ENCODE data around the gene CFAP141.
A peak's percentile ranks its signal among the peaks of the same experiment; 100 is the strongest.

CFAP141 gene

DNA sequence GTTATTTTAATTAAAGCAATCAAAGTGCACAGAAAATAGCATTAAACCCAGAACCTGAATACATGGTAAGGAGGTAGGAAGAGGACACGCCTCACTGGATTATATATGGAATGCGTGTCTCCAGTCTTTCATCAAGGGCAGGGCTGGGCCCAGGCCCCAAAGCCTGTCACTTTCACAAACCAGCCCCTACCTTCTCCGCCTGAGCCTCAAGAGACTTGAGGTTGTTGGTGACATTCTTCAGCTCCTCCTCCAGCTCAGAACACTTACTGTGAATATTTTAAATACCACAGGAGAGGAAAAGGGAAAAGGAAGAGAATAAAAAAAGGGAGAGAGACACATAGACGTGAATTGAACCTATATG lies 34.9 kb downstream of the CFAP141 start:
- no peak for DNase-seq (ENCODE audit: low spot score)

DNA sequence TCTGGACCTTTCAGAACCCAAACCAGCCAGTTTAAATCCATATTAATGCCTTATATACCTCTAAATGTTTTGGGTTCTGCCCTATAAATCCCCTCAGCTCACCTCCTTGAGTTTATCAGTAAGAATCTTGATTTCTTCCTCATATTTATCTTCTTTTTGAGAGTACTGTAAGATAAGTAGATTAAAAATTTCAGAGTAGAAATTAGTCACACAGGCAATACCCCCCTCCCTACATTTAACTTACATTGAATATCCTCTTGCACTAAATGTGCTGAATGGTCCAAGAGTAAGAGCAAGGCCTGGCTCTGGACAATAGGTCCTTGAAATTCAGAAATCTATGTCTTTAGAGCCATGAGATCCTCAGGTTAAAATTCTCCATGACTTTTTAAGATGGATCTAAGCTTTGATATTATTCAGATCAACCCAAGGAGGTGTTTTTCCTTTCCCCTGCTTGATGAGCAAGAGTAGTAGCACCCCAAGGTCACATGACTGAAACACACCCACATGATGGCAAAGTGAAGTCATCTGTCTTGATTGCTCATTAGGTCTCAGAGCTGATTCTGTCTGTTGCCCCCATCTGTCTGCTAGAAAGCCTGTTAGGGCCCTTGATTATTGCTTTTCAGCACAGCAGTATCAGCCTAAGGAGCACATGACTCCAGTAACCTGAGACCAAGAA lies 35.4 kb downstream of the CFAP141 start:
- DNase-seq (ENCODE audit: low spot score) = no peak

GRCh38 chr1:154167461-154167860 lies 38.7 kb downstream of the CFAP141 start:
- DNase-seq (ENCODE audit: low spot score) = no peak

- no peak for DNase-seq (ENCODE audit: low spot score)
Measured at GRCh38 chr1:154166207-154166606, 39.9 kb downstream of the CFAP141 start.

DNA sequence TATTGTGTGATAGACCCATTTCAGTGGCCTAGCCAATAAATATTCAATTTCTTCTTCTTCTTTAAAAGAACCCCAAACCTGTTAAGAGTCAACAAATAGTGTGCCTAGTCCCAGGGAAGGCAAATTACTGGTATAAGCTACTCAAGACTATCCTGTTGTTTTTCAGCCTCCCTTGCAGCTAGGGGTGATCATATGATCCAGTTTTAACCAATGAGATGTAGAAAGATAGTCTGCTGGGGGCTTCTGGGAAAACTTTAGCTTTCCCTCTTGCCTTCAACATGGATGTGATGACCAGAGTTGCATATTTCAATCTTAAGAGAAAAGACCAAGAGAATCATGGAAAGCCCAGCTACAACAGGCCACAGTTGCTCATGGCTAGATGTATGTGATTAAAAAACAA lies 46.6 kb downstream of the CFAP141 start:
- DNase-seq (ENCODE audit: low spot score) = no peak

GRCh38 chr1:154158307-154159125 lies 47.6 kb downstream of the CFAP141 start:
- DNase-seq (ENCODE audit: low spot score) = peak; percentile 56

GRCh38 chr1:154157520-154158306 lies 48.4 kb downstream of the CFAP141 start:
- peak; percentile 66 for DNase-seq (ENCODE audit: low spot score)

- DNase-seq (ENCODE audit: low spot score) = peak; percentile 85
Measured at GRCh38 chr1:154155251-154155650, 50.9 kb downstream of the CFAP141 start.

- peak; percentile 59 for DNase-seq (ENCODE audit: low spot score)
Measured at GRCh38 chr1:154154534-154155191, 51.5 kb downstream of the CFAP141 start, which contains the start of gene NUP210L. Gene NUP210L (minus strand): TSS chr1:154155073.

DNA sequence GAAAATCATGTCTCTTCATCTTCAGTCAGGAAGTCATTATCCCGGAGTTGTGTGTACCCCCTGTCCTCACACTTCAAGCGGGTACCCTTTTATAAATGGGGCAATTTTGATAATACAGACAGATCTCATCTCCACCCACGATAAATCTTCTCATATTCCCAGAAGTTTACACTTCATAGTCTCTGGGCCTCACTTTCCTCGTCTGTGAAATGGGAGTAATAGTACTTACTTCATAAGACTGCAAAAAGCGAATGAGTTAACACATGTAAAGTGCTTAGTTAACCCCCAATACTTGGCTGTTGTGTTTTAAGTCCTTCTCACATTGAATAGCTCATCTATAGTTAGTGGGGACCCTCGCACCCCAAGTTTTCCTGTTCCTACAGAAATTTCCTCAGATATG lies 52.1 kb downstream of the CFAP141 start:
- DNase-seq (ENCODE audit: low spot score) = no peak

DNA sequence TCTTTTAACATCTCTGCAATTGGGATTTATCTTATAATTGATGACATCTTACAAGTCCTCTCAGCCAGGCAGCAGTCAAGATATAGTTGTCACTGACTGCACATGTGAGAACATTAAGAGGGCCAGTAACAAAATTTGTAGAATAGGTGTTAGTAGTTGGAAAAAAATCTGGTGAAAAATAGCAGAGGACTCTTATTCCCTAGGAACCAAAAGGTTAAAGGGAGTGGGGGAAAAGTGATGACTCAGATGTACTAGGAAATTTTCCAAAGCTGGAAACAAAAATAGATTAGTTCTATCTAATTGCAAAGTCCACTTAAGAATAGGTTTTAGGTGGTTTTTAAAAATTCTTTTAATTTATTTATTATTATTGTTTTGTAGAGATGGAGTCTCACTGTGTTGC lies 54.8 kb downstream of the CFAP141 start:
- DNase-seq (ENCODE audit: low spot score) = no peak
